NCI-H2171 treated with DMSO at 0.1 percent for 48 hours (cell line): ENCODE data around the gene BOLA2B.
"Not testable (repeated sequence)": the region's sequence is repeated elsewhere in the genome, so short reads cannot be mapped to it uniquely, and the experiment has no call there.

ENCODE experiments used
- DNase-seq: peaks from one replicate; lab custom pipeline; 2025; lab: John Stamatoyannopoulos, UW

The BOLA2B gene

DNA sequence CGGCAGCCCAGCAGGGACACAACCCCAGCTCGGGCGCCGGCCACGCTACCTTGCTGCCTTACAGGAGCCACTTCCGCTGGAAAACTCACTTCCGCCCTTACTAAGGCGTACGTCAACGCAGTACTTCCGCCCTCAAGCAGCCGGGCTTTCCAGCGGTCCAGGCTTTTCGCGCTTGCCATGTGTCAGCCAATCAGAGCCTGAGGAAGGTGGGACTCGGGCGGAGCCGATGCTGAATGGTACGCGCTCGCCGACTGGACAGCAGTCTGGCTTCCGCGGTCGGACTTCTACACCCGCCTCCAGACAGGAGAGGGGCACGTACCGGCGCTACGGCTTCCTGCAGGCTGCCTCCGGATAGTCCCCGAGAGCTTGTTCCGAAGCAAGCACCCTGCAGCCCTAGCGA is at the start of gene BOLA2B, which contains the start of gene SLX1A:
BOLA2B (minus strand) TSS at position 52 of the 400 bp plus-strand sequence. CDS start 71 bp downstream, outside the sequence.
SLX1A (plus strand) TSS at position 261 of the 400 bp plus-strand sequence. CDS start 210 bp downstream, outside the sequence.
- not testable (repeated sequence) for DNase-seq

- not testable (repeated sequence) for DNase-seq
Measured at GRCh38 chr16:30217082-30217481, 23.6 kb upstream of the BOLA2B start.

GRCh38 chr16:30211414-30211813 is 17.9 kb upstream of the BOLA2B start:
- DNase-seq, result not testable (repeated sequence)

GRCh38 chr16:30209032-30209431 is 15.6 kb upstream of the BOLA2B start:
- not testable (repeated sequence) for DNase-seq

- DNase-seq, result not testable (repeated sequence)
Measured at GRCh38 chr16:30207063-30207704, 13.7 kb upstream of the BOLA2B start.

DNA sequence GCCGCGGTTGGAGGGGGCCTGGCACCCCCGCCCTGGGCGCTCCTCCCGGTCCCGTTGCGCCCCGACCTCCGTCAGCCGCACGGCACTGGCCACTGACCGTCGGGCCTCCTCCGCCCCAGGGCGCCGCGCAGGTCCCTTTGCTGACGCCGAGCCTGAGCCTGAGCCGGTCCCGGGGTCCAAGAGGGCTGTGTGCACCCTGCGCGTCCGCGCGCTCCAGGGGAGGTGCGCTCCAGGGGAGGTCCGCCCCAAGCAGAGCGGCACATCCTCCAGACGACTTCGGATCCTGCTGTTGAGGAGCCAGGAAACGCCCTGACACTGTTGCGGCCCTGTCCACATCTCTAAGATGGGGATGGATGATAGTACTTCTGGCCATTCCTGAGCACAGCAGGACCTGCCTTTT is 12.8 kb upstream of the BOLA2B start:
- not testable (repeated sequence) for DNase-seq

- DNase-seq, result not testable (repeated sequence)
Measured at GRCh38 chr16:30205541-30206236, 12.2 kb upstream of the BOLA2B start.

DNA sequence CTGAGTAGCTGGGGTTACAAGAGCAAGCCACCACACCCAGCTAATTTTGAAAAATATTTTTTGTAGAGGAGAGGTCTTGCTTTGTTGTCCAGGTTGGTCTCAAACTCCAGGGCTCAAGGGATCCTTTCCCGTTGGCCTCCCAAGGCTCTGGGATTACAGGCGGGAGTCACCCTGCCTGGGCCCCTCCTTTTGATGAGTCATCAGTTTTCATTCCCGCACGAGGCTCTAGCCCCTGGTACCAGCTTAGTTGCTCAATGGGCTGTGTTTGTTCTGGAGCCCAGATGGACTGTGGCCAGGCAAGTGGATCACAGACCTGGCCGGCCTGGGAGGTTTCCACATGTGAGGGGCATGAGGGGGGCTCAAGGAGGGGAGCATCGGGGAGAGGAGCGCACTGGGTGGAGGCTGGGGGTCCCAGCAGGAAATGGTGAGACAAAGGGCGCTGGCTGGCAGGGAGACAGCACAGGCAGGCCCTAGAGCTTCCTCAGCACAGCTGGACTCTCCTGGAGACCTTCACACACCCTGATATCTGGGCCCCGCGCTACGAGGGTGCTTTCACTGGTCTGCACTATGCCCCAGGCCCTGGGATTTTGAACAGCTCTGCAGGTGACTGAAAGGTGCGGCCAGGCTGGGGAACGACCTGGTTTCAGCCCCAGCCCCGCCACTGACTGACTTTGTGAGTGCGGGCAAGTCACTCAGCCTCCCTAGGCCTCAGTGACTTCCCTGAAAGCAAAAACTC is 6.3 kb upstream of the BOLA2B start:
- DNase-seq, result not testable (repeated sequence)

DNA sequence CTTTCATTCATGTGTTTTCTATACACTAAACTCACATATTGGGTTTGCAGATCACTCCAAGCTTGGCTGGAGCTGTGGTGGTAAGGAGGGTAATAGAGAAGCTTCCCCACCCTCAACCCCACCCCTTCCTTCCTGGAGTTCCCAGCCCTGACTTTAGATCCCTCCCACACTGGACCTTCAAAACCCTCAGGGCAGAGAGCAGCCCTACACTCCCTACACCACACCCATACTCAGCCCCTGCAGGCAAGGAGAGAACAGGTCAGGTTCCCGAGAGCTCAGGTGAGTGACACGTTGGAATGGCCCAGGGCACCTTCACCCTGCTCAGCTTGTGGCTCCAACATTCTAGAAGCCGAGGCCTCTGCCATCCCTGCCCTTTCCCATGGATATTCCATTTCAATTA is 5.6 kb upstream of the BOLA2B start, which contains the start of gene SULT1A3:
SULT1A3 (plus strand) TSS at position 207 of the 400 bp plus-strand sequence. CDS start 1,474 bp downstream, outside the sequence.
- not testable (repeated sequence) for DNase-seq

DNA sequence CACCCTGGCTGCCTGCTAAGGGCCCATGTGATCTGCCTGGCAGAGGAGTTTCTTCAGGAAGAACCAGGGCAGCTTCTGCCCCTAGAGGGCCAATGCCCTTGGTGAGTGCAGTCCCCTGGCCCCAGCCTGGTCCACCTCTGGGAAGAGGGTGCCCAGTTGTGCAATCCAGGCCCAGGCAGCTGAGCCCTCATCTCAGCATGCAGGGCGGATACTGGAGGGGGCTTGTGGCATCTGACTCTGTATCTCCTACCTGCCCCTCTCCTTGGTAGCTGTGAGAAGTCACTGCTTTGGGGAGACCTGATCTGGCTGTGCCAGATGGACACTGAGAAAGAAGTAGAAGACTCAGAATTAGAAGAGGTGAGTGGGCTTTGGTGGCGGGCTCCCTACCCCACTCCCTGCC is 3.5 kb upstream of the BOLA2B start:
- DNase-seq, result not testable (repeated sequence)

- DNase-seq, result not testable (repeated sequence)
Measured at GRCh38 chr16:30194172-30194925, 883 bp upstream of the BOLA2B start.

GRCh38 chr16:30193098-30193497 is 368 bp downstream of the BOLA2B start:
- DNase-seq, result not testable (repeated sequence)

GRCh38 chr16:30191158-30191557 is 2.3 kb downstream of the BOLA2B start:
- not testable (repeated sequence) for DNase-seq

DNA sequence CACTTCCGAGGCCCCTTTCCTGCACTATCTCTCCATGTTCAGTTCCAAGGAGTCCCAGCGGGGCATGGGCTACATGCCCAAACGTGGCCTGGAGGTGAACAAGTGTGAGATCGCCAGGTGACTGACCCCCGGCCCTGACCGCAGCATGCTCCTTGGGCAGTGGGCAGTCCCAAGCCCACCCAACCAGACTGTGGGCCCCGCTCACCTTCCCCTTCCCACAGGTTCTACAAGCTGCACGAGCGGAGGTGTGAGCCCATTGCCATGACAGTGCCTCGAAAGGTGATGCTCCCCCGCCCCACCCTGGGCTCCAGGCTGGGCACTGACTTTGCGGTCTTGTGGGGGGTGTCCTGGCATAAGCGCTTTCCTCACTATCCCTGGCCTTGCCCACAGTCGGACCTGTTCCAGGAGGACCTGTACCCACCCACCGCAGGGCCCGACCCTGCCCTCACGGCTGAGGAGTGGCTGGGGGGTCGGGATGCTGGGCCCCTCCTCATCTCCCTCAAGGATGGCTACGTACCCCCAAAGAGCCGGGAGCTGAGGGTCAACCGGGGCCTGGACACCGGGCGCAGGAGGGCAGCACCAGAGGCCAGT is 5.4 kb downstream of the BOLA2B start:
- DNase-seq, result no peak

DNA sequence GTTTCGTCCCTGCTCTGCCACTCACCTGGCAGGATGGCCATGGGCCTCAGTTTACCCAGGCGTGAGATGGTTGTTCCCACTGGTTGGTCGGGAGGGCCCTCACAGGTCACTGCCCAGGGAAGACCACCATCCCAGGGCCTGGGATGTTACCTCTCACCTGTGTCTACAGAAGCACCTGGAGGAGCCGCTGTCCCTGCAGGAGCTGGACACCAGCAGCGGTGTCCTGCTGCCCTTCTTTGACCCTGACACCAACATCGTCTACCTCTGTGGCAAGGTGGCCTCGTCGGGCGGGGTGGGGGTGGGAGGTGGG is 6.0 kb downstream of the BOLA2B start:
- no peak for DNase-seq

DNA sequence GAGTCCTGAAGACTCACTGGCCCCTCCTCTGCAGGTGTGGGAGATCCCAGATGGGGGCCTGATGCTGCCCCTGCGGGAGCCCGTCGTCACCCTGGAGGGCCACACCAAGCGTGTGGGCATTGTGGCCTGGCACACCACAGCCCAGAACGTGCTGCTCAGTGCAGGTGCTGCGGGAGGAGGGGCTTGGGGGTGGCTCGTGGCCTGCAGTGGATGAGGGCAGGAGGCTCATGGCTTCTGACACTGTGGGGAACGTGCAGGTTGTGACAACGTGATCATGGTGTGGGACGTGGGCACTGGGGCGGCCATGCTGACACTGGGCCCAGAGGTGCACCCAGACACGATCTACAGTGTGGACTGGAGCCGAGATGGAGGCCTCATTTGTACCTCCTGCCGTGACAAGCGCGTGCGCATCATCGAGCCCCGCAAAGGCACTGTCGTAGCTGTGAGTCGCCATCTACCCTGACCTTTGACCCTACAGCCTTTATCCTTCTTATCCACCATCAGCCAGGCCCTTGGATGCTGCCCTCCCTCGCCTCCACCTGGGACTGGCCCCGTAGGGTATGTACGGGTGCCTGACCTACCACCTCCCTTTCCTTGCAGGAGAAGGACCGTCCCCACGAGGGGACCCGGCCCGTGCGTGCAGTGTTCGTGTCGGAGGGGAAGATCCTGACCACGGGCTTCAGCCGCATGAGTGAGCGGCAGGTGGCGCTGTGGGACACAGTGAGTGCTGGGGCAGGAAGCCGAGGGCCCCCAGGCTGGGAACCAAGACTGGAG is 6.5 kb downstream of the BOLA2B start:
- no peak for DNase-seq

- DNase-seq, result no peak
Measured at GRCh38 chr16:30186444-30186781, 7.1 kb downstream of the BOLA2B start.

DNA sequence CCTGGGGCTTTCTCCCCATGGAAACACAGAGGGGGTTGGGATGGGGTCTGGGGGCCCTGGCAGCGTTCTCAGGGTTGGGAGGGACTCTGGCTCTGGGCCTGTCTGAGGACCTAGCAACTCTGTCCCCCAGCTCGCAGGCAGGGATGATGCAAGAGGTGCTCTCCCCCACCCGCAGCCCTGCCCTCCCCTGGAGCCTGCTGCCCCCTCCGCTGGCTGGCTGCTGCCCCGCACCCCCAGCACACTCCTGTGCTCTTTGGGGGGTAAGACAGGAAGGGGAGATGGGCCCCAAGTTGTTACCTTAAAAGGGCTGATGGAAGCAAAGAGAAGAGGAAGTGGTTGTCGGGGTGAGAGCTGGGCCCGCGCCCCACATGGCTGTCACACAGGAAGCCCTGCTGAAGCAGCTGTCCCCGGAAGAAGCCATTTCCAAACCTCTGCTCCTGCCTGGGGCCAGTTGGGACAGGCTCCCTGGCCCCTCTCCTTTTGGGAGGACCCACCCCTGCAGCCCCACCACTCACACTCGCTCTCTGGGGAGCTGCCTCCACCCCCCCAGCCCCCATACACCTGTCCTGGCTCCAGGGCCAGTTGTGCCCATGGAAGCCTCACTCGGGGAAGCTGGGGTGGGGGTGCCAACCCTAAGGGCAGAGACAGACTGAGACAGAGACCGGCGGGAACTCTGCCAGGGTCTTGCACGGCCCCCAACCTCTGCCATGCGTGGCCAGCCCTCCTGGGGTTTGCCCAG is 7.6 kb downstream of the BOLA2B start:
- no peak for DNase-seq

DNA sequence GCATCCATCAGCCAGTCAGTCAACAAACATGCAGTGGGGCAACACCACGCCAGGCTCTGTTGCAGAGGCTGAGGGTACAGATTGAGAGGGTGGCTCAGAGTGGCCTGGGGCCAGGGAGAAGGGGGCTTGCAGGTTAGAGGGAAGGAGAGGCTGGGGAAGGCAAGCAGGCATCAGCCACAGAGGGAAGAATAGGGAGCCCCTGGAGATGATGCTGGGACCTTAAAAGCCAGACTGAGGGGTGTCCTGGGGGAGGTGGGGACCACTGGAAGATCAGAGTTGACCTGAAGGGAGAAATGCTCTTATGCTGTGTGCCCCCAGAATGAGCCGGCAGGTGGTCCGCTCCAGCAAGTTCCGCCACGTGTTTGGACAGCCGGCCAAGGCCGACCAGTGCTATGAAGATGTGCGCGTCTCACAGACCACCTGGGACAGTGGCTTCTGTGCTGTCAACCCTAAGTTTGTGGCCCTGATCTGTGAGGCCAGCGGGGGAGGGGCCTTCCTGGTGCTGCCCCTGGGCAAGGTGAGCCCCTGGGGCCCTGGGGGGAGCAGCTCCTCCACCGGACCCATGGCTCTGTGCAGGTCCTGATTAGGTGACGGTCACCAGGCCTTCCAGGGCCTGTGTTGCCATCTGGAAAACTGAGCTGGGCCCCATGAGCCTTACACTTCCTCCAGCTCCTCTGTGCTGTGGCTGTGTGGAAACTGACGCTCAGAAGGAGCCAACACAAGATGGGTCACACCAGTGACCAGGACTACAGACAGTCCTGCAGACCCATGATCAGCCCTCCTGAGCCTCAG is 8.4 kb downstream of the BOLA2B start:
- DNase-seq, result no peak
